GM18951 (cell line): Measurements from ENCODE around the gene DENND2D.
"Not testable (repeated sequence)": the region's sequence is repeated elsewhere in the genome, so short reads cannot be mapped to it uniquely, and the experiment has no call there.

Source experiments
- POLR2A ChIP-seq: IDR thresholded peaks from 4 replicates; pipeline ENCODE4 v1.6.1; 2011; ENCODE audit warnings: mild to moderate bottlenecking; ENCODE audit not compliant: insufficient read length, insufficient read depth; ENCODE audit errors: extremely low read depth
- in situ Hi-C: fragments of 300-500 bp; cut with MboI; formaldehyde crosslinking; loops from one replicate; pipeline ENCODE4 v1.12.0; 2022; ENCODE audit warnings: low sequenced_read_pairs, mixed read lengths, inconsistent platforms; ENCODE audit not compliant: unreplicated experiment

DENND2D gene

DNA sequence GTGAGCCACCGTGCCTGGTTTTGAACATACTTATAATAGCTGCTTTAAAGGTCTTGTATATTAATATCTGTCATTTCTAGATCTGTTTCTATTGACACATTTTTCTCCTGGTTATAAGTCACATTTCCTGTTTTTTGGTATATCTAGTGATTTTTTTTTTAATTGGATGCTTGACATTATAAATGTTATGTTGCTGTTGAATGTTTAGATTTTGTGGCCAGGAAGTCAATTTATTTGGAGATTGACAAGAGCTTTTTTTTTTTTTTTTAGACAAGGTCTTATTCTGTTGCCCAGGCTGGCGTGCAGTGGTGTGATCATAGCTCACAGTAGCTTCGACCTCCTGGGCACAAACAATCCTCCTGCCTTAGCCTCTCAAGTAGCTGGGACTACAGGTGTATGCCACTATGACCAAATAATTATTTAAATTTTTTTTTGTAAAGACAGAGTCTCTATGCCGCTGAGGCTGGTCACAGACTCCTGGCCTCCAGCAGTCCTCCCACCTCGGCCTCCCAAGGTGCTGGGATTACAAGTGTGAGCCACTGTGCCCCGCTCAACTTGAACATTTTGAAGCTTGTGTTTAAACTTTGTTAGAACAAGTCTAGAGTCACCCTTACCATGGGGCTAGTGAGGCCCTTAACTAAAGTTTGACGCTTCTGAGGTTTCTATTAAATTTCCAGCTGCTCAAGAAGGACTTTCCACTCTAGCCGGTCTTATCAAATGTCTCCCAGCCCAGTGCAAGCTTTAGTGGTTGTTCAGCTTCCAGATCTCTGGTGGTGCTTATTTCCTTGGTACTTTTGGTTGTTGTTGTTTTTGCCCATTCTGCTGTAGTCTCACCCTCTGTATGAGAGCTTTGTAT, 18.5 kb upstream of the DENND2D start:
- TF ChIP-seq POLR2A = no peak
- in situ Hi-C loops = no loop called here

DNA sequence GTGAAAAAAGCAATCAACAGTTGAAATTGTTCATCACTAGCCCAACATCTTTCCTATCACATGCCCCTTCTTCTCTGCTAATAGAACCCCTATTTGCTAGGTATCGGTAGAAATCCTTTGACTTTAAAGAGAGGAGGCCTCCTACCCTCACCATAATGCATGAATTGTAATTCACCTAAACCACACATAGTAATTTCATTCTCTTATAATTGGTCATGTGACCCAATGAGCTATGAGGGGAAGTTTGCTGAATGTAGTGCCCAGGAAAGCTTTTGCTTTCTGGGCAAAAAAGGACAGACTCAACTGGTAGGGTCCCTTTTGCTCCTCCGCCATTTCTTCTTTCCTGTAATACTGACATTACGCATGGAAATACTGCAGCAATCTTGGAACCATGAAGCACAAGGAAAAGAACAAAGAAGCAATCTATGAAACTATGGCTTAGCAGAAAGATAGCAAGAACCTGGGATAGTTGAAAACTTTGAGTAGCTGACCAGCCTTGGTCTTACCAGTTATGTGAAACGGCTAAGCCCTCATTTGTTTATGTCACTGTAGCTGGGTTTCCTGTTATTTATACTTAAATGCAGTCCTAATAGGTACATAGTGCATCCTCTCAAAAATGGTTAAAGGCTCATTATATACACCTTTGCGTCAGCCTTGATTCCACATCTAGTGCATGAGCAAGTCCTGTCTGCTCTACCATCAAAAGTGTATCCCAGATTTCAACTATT, 16.9 kb upstream of the DENND2D start:
- TF ChIP-seq POLR2A = no peak
- in situ Hi-C loops = no loop called here

DNA sequence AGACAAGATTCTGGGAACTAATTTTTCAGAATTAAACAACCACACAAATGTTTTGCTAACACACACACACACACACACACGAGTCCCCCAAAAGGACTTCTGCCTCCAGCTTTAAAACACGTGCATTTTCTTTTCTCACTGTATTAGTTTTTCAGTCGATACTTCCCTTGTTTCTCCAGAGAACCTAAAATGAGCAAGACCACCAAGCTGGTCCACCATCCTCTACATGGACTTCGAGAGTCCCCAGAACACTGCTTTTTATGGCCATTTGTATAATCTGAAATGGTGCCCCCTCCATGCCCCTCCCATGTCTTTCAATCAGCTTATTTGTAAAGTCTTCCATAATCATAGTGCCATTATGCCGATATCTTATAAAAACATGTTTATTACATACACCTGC, 16.3 kb upstream of the DENND2D start:
- in situ Hi-C loops = no loop called here
- TF ChIP-seq POLR2A = no peak

DNA sequence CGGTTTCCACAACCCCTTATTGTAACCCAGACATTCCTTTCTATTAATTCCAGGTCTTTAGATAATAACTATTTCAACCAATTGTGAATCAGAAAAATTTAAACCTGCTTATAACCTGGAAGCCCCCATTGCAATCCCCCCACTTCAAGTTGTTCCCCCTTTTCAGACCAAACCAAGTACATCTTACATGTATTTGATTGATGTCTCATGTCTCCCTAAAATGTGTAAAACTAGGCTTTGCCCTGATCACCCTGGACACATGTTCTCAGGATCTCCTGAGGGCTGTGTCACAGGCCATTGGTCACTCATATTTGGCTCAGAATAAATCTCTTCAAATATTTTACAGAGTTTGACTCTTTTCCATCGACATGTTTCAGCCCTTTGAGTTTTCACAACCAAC, 14.8 kb upstream of the DENND2D start:
- in situ Hi-C loops = not testable (repeated sequence)

DNA sequence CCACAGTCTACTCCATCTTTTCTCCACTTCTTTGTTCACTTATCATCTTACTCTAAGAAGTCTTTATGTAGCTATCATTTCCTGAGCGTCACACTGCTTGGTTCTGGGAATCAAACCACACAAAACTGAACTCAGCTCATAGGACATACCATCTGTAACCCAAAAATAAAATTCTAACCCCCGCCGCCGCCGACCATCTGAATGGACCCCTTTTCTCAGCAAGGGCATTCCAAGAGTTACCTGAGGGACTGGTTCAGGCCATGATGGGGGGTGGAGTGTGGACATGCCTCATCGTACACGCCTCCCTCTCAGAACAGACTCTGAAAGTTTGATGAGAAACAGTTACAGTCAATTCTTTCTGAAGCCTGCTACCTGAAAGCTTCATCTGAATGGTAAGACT, 14.4 kb upstream of the DENND2D start:
- in situ Hi-C loops = no loop called here
- peak; percentile 33 for TF ChIP-seq POLR2A

DNA sequence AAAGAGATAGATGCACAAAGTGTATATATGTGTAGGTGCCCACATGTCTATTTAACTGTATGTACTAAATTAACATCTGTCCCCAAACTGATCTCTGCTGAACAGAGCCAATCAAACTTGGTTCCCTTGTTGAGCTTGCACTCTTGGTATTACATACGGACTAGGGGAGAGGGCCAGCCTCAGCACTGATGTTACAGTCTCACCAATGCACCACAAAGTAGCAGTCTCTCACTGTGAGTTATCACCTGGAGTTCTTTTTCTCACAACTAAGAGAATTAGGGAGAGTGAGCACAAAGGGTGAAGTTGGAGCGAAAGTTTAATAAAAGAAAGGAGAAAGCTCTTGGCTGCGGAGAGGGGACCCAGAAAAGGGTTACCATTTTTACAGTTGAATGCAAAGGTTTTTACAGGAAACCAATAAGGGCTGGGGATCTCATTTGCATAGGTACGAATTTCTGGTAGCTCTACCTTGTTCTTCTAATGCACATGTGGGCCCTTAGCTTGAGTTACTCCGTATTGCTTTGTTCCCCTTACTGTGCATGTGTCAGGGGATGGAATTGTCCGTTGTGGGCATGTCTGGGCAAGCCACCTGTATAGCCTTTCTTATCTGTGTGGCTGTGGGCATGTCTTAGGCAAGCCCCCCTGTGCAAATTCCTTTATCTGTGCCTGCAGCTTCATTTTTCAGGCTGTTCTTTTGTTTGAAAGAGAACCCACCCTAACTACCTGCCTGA, 13.8 kb upstream of the DENND2D start:
- peak; percentile 45 for TF ChIP-seq POLR2A
- in situ Hi-C loops = no loop called here

DNA sequence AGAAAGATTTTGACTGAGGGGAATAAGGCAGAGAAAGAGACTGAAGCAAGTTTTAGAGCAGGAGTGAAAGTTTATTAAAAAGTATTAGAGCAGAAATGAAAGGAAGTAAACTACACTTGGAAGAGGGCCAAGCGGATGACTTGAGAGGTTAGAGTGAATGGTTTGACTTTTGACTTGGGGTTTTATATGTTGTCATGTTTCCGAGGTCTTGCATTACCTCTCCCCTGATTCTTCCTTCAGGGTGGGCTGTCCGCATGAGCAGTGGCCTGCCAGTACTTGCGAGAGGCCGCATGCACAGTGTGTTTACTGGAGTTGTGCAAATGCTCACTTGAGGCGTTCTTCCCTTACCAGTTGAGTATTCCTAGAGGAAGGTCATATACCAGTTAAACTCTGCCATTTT, 13.0 kb upstream of the DENND2D start:
- in situ Hi-C loops = no loop called here
- TF ChIP-seq POLR2A = no peak

DNA sequence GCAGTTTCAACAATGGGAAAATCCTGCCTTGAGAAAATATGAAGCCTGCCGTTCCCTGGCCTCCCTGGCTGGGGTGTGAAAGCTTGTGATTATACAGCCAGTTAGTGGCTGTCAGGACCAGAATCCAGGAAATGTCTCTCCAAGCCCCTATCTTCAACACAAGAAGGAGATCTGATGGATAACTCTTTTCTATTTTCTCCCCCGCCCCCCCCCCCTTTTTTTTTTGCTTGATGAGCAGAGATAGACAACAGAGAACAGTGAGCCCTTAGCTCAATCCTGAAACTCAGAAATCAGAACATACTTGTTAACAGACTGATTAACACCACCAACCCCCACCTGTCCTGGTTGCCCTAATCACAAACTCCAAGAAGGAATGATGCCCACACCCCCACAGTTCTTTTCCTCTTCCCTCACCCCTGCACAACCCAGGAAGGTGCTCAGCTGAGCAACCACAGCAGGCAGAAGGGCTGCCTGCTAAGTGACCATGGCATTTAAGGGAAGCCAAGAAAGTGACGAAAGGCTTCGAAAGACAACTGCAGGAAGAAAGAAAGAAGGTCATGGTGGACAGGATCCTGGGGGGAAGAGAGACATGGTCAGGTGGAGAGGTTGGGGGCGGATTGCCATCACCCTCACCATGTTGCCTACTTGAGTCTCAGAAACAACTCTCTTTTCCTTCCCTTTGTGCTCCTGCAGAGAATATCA, 12.3 kb upstream of the DENND2D start:
- no peak for TF ChIP-seq POLR2A
- in situ Hi-C loops = no loop called here

DNA sequence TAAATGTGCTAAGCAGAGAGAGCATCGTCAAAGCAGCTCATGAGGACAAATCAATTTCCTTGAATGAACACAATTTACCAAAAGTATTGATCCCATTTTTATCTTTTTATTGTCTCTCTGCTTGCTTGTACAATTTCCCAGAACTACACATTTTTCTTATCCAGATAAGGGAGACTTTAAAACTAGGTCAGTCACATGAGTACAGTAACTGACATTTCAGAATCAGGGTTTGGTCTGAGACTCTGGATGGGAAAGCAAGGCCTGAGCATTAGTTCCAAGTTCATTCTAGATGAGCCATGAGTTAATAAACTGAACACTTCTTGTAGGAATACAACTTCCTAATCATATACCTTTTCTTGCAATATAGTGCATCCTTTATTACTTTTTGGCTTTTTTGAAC, 11.5 kb upstream of the DENND2D start:
- in situ Hi-C loops = no loop called here
- no peak for TF ChIP-seq POLR2A

DNA sequence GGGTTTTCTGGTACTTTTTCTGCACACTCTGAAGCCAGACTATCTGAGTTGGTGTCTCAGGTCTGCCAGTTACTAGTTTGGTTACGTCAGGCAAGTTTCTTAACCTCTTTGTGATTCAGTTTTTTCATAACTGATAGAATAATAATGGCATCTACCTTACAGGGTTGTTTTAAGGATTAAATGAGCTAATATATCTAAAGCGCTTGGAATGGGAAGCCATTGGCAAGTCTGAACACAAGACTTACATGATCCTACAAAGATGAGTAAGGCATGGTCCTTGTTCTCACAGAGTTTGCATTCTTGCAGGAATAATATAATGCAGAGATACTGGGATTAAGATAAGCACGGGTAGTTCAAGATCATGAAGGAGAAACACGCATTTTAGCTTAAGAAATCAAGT, 9.2 kb upstream of the DENND2D start:
- in situ Hi-C loops = no loop called here
- no peak for TF ChIP-seq POLR2A

DNA sequence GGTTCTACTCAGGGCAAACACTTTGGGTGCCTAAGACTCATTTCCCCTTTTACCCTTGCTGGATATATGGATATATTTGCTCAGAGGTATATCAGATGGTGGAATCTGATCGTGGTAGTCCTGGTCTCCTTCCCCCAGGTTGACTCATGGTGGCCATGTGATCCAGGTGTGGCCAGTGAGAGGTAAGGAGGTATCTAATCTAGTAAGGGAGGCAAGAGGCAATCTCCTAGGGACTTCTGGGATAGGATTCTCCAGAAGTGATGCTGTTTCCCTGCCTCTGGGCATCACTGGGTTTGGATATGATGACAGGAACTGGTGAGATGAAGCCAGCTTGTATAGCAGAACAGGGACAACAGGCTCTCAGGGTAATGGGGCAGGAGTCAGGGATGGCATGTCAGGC, 8.5 kb upstream of the DENND2D start:
- in situ Hi-C loops = no loop called here
- no peak for TF ChIP-seq POLR2A

DNA sequence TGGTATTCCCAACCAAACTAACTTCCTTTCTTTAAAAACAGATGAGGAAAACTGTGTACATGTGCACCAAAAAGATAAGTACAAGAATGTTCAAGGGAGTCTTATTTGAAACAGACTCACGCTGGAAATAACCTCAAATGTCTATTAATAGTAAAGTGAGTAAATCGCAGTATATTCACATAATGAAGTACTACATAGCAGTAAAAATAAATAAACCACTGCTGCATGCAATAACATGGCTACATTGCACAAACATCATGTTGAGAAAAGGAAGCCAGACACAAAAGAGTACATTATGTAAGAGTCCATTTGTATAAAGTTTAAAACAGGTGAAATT, 5.2 kb upstream of the DENND2D start:
- in situ Hi-C loops = no loop called here

More for the DNA sequence above, 5.2 kb upstream of the DENND2D start:
- no peak for TF ChIP-seq POLR2A
